Mucosa of descending colon (tissue), 3 donors: ENCODE measurements around the gene TPRX1. TPM values are rescaled to one million over a fixed set of nuclear protein-coding genes. Genes with fewer than 3 reads are reported as not detected.
A peak's percentile ranks its signal among the peaks of the same experiment; 100 is the strongest.
"Not testable (repeated sequence)": the region's sequence is repeated elsewhere in the genome, so short reads cannot be mapped to it uniquely, and the experiment has no call there.

Source experiments
- ATAC-seq: fragments of 200-7000 bp; cut with Tn5 transposase; one replicate; pipeline ENCODE4 v1.9.1; 2020; ENCODE audit warnings: mild to moderate bottlenecking, moderate library complexity
- DNase-seq, 3 donors: peaks; one replicate each; pipeline ENCODE4 v3.0.0-alpha.2; 2020
- H3K36me3 ChIP-seq: fragments of 200-600 bp; one replicate; pipeline ENCODE4 v1.8.0; 2021; ENCODE audit warnings: low read depth, mild to moderate bottlenecking
- H3K4me1 ChIP-seq: fragments of 200-600 bp; one replicate; pipeline ENCODE4 v1.8.0; 2021; ENCODE audit warnings: low read depth, mild to moderate bottlenecking
- H3K4me3 ChIP-seq: fragments of 200-600 bp; one replicate; pipeline ENCODE4 v1.8.0; 2021; ENCODE audit warnings: mild to moderate bottlenecking
- H3K9me3 ChIP-seq: fragments of 200-600 bp; one replicate; pipeline ENCODE4 v1.8.0; 2021; ENCODE audit warnings: mild to moderate bottlenecking
- CTCF ChIP-seq: fragments of 200-600 bp; IDR thresholded peaks from one replicate; pipeline ENCODE4 v1.8.0; 2022; ENCODE audit warnings: antibody characterized with exemption, mild to moderate bottlenecking
- intact Hi-C, 2 donors: fragments of 100-400 bp; cut with DNase I in 1 of 2; cut with micrococcal nuclease in 1 of 2; formaldehyde crosslinking; loops; one replicate each; pipeline versions ENCODE4 v1.11.0 to v1.11.1; 2022; cut with DNase I, micrococcal nuclease
- total RNA-seq, 3 donors: library from RNA; stranded (reverse); fragmentation: NEBNext Ultra II Directional in 2 of 3; extraction: Animal tissue kit (Norgen Biotek cat#: 25700) in 2 of 3; gene quantifications; one replicate each; pipeline versions ENCODE4 v1.2.1 to v1.2.4, GENCODE V29; 2021 to 2023
- donor health status: DM: no; HTN: no; CAD: no; lungs with moderate emphysema.
- donor health status: DM: no; HTN: no; CAD: no.
- donor health status: DM: no; HTN: yes; CAD: no.

Gene TPRX1
- total RNA-seq, 3 donors from 2014 or later: not detected

- H3K4me3 ChIP-seq: no peak overlapping the region
- H3K9me3 ChIP-seq: no peaks in the 10 kb centered on the region
- no peaks in the 10 kb centered on the region for H3K36me3 ChIP-seq
- H3K4me1 ChIP-seq: no peaks in the 10 kb centered on the region
- ATAC-seq (no peak), DNase-seq (no peak)
- TF ChIP-seq CTCF: no peak
- intact Hi-C loops: no loop called here
Measured at GRCh38 chr19:47820410-47820809, 16.1 kb upstream of the TPRX1 start.

GRCh38 chr19:47819858-47820257 is 15.5 kb upstream of the TPRX1 start:
- Histone ChIP-seq H3K36me3 (no peaks in the 10 kb centered on the region), H3K4me3 (no peak overlapping the region), H3K4me1 (no peaks in the 10 kb centered on the region), H3K9me3 (no peaks in the 10 kb centered on the region)
- no peak for DNase-seq
- no peak for ATAC-seq
- intact Hi-C loops: no loop called here
- TF ChIP-seq CTCF: no peak

GRCh38 chr19:47818221-47818620 is 13.9 kb upstream of the TPRX1 start:
- ATAC-seq, H3K4me1 ChIP-seq, H3K4me3 ChIP-seq, DNase-seq, intact Hi-C loops, H3K9me3 ChIP-seq, H3K36me3 ChIP-seq: not testable (repeated sequence)

GRCh38 chr19:47816270-47816669 is 11.9 kb upstream of the TPRX1 start:
- H3K4me1 ChIP-seq, ATAC-seq, intact Hi-C loops, DNase-seq, H3K9me3 ChIP-seq, H3K4me3 ChIP-seq, H3K36me3 ChIP-seq: not testable (repeated sequence)

GRCh38 chr19:47813995-47814328 is 9.6 kb upstream of the TPRX1 start:
- intact Hi-C loops: no loop called here
- Histone ChIP-seq H3K4me1 (no peaks in the 10 kb centered on the region), H3K9me3 (no peaks in the 10 kb centered on the region), H3K36me3 (no peaks in the 10 kb centered on the region), H3K4me3 (no peak overlapping the region)
- no peak for DNase-seq
- no peak for TF ChIP-seq CTCF
- no peak for ATAC-seq

GRCh38 chr19:47813304-47813994 is 9.1 kb upstream of the TPRX1 start:
- intact Hi-C loops: no loop called here
- H3K36me3 ChIP-seq: no peaks in the 10 kb centered on the region
- peak; percentile 73 to 87 (median 82) for DNase-seq

More at GRCh38 chr19:47813304-47813994, 9.1 kb upstream of the TPRX1 start:
- peak; percentile 30 for TF ChIP-seq CTCF
- peak; percentile 93 for ATAC-seq
- Histone ChIP-seq H3K4me1 (no peaks in the 10 kb centered on the region), H3K9me3 (no peaks in the 10 kb centered on the region), H3K4me3 (no peak overlapping the region)
